CD4-positive, alpha-beta T cell treated with Interleukin-21 for 1 hour (primary cell): ENCODE measurements around the gene KLHL13.
"Not testable (repeated sequence)": the region's sequence is repeated elsewhere in the genome, so short reads cannot be mapped to it uniquely, and the experiment has no call there.

ENCODE experiments used
- DNase-seq: peaks from one replicate; pipeline ENCODE4 v3.0.0-alpha.2; 2020

Gene KLHL13

GRCh38 chrX:117989512-117989911, 127.1 kb downstream of the KLHL13 start:
- no peak for DNase-seq

- no peak for DNase-seq
Observed at GRCh38 chrX:117987373-117987772, 129.2 kb downstream of the KLHL13 start.

GRCh38 chrX:117985241-117985640, 131.4 kb downstream of the KLHL13 start:
- no peak for DNase-seq

GRCh38 chrX:117982694-117983392, 133.8 kb downstream of the KLHL13 start:
- DNase-seq = no peak

GRCh38 chrX:117978402-117978801, 138.2 kb downstream of the KLHL13 start:
- no peak for DNase-seq

- DNase-seq = no peak
Observed at GRCh38 chrX:117977526-117977925, 139.1 kb downstream of the KLHL13 start.

GRCh38 chrX:117973110-117973807, 143.4 kb downstream of the KLHL13 start:
- DNase-seq = no peak

GRCh38 chrX:117972711-117973109, 143.9 kb downstream of the KLHL13 start:
- no peak for DNase-seq

GRCh38 chrX:117969782-117970181, 146.8 kb downstream of the KLHL13 start:
- DNase-seq = no peak

GRCh38 chrX:117969328-117969727, 147.3 kb downstream of the KLHL13 start:
- DNase-seq = no peak

GRCh38 chrX:117959045-117959444, 157.6 kb downstream of the KLHL13 start:
- DNase-seq = no peak

- no peak for DNase-seq
Observed at GRCh38 chrX:117957128-117957527, 159.5 kb downstream of the KLHL13 start.

GRCh38 chrX:117939296-117939695, 177.3 kb downstream of the KLHL13 start:
- DNase-seq = not testable (repeated sequence)

- DNase-seq = no peak
Observed at GRCh38 chrX:117936118-117936517, 180.5 kb downstream of the KLHL13 start.

- not testable (repeated sequence) for DNase-seq
Observed at GRCh38 chrX:117930116-117930515, 186.5 kb downstream of the KLHL13 start.

GRCh38 chrX:117919755-117920154, 196.9 kb downstream of the KLHL13 start:
- DNase-seq = no peak

GRCh38 chrX:117910216-117910615, 206.4 kb downstream of the KLHL13 start:
- DNase-seq = no peak

GRCh38 chrX:117898226-117898625, 218.4 kb downstream of the KLHL13 start:
- no peak for DNase-seq

GRCh38 chrX:117895418-117895817, 221.2 kb downstream of the KLHL13 start:
- DNase-seq = no peak

- DNase-seq = no peak
Observed at GRCh38 chrX:117892469-117892868, 224.1 kb downstream of the KLHL13 start.

- DNase-seq = no peak
Observed at GRCh38 chrX:117871796-117872195, 244.8 kb downstream of the KLHL13 start.

- no peak for DNase-seq
Observed at GRCh38 chrX:117860517-117860916, 256.1 kb downstream of the KLHL13 start.

- no peak for DNase-seq
Observed at GRCh38 chrX:117854806-117855205, 261.8 kb downstream of the KLHL13 start.

GRCh38 chrX:117851025-117851424, 265.6 kb downstream of the KLHL13 start:
- no peak for DNase-seq
